HepG2 (cell line): ENCODE measurements around the gene LCLAT1. TPM values are rescaled to one million over a fixed set of nuclear protein-coding genes. Genes with fewer than 3 reads are reported as not detected.

Source experiments
- ATAC-seq: fragments of 200-7000 bp; cut with Tn5 transposase; 3 replicates; pipeline ENCODE4 v1.9.1; 2020; ENCODE audit warnings: mild to moderate bottlenecking, moderate library complexity
- BruUV-seq: library from RNA; stranded (reverse); fragments of 400-500 nt; replicated peaks from 2 replicates; lab custom pipeline; 2021; lab: Mats Ljungman, UMichigan
- CTCF ChIA-PET: fragments of 300-600 bp; formaldehyde crosslinking; extraction: SDS; loops from one replicate; lab custom pipeline; 2021; ENCODE audit warnings: low total read pairs, inconsistent platforms, low intra/inter-chr PET ratio; lab: Yijun Ruan, JAX
- POLR2A ChIA-PET: fragments of 350-600 bp; sonication (Branson Sonifier 250); formaldehyde crosslinking; loops from one replicate; lab custom pipeline; 2020; ENCODE audit warnings: antibody characterized with exemption, inconsistent platforms; lab: Yijun Ruan, JAX
- DNase-seq: peaks from one replicate; pipeline ENCODE4 v3.0.0-alpha.2; 2015; ENCODE audit warnings: low spot score
- FAIRE-seq: peaks from 3 replicates; lab custom pipeline; 2011; peaks lifted over from hg19 to GRCh38; lab: Jason Lieb, UNC
- H2AFZ ChIP-seq: one replicate; pipeline ENCODE4 v1.6.1; 2011; ENCODE audit warnings: low read length, inconsistent platforms
- H3K27ac ChIP-seq: fragments of 300-600 bp; 3 replicates; pipeline ENCODE4 v1.8.0; 2011; ENCODE audit warnings: mixed run types, mild to moderate bottlenecking, mixed read lengths, low read length, inconsistent platforms; ENCODE audit not compliant: insufficient read depth; ENCODE audit errors: extremely low read length
- H3K27me3 ChIP-seq, 2 experiments: fragments of 200-600 bp in 1 of 2; 2 replicates in 1 of 2; 3 replicates in 1 of 2; pipeline versions ENCODE4 v1.6.0 to v1.8.0; 2011; ENCODE audit warnings: low read length in 2 of 2, mild to moderate bottlenecking in 2 of 2, moderate library complexity in 2 of 2, inconsistent platforms in 1 of 2; ENCODE audit not compliant: insufficient read depth in 2 of 2, control insufficient read depth in 1 of 2
- H3K36me3 ChIP-seq, 2 experiments: fragments of 200-600 bp in 1 of 2; replicated peaks in 1 of 2; 2 replicates in 1 of 2; 3 replicates in 1 of 2; pipeline versions ENCODE4 v1.5.1 to v1.8.0; 2011; ENCODE audit warnings: low read length in 2 of 2, inconsistent platforms in 1 of 2; ENCODE audit not compliant: insufficient read depth in 2 of 2, control insufficient read depth in 1 of 2
- H3K4me1 ChIP-seq: 2 replicates; pipeline ENCODE4 v1.5.1; 2012; ENCODE audit warnings: low read length, inconsistent platforms; ENCODE audit not compliant: insufficient read depth
- H3K4me2 ChIP-seq: 2 replicates; pipeline ENCODE4 v1.6.0; 2011; ENCODE audit warnings: low read depth, low read length, inconsistent platforms
- H3K4me3 ChIP-seq, 3 experiments: fragments of 200-600 bp in 1 of 3; sonication (generic), shearing (Covaris generic) in 1 of 3; replicated peaks in 1 of 3; 2 replicates each; pipeline ENCODE4 v1.5.1; 2011 to 2016; ENCODE audit warnings: low read length in 3 of 3, inconsistent platforms in 2 of 3, low read depth in 2 of 3, mild to moderate bottlenecking in 2 of 3, control low read depth in 1 of 3, mixed read lengths in 1 of 3; ENCODE audit not compliant: insufficient read depth in 1 of 3
- H3K79me2 ChIP-seq: one replicate; pipeline ENCODE4 v1.6.1; 2011; ENCODE audit warnings: low read length, inconsistent platforms; ENCODE audit not compliant: insufficient read depth
- H3K9ac ChIP-seq: 2 replicates; pipeline ENCODE4 v1.6.0; 2011; ENCODE audit warnings: mild to moderate bottlenecking, low read depth, low read length, inconsistent platforms; ENCODE audit not compliant: insufficient read depth
- H3K9me3 ChIP-seq: 2 replicates; pipeline ENCODE4 v1.5.1; 2012; ENCODE audit warnings: mild to moderate bottlenecking, low read length
- H4K20me1 ChIP-seq: 2 replicates; pipeline ENCODE4 v1.6.0; 2011; ENCODE audit warnings: inconsistent platforms, mild to moderate bottlenecking, low read length, moderate library complexity; ENCODE audit not compliant: insufficient read depth
- DR1 ChIP-seq: sonication (generic); formaldehyde crosslinking; IDR thresholded peaks from 2 replicates; pipeline ENCODE4 v1.8.0; 2021; ENCODE audit warnings: mild to moderate bottlenecking, missing genetic modification reagents, inconsistent platforms
- HHEX ChIP-seq: IDR thresholded peaks from 2 replicates; pipeline ENCODE4 v1.6.1; 2016; ENCODE audit warnings: control low read depth
- MTF2 ChIP-seq: sonication (generic); formaldehyde crosslinking; IDR thresholded peaks from 2 replicates; pipeline ENCODE4 v1.5.0; 2020; ENCODE audit warnings: missing genetic modification reagents, borderline replicate concordance
- NKX3-1 ChIP-seq: sonication (generic); formaldehyde crosslinking; IDR thresholded peaks from 2 replicates; pipeline ENCODE4 v1.5.0; 2020; ENCODE audit warnings: missing genetic modification reagents
- PHF5A ChIP-seq: IDR thresholded peaks from one replicate; pipeline ENCODE4 v1.6.1; 2018; ENCODE audit warnings: low read depth, missing genetic modification reagents; ENCODE audit not compliant: unreplicated experiment
- SIN3B ChIP-seq: fragments of 150-350 bp; IDR thresholded peaks from 2 replicates; pipeline ENCODE4 v1.6.1; 2014; ENCODE audit warnings: low read length
- ZBTB40 ChIP-seq, 2 experiments: fragments of 450-650 bp in 1 of 2; sonication (generic) in 1 of 2; formaldehyde crosslinking in 1 of 2; IDR thresholded peaks; 2 replicates each; pipeline versions ENCODE4 v1.6.1 to v1.8.0; 2016 to 2022; ENCODE audit warnings: antibody characterized with exemption in 1 of 2, mild to moderate bottlenecking in 1 of 2, missing genetic modification reagents in 1 of 2
- ZBTB7A ChIP-seq: sonication (generic); formaldehyde crosslinking; IDR thresholded peaks from 2 replicates; pipeline ENCODE4 v1.8.0; 2022; ENCODE audit warnings: mild to moderate bottlenecking, missing genetic modification reagents
- ZNF225 ChIP-seq: sonication (generic); formaldehyde crosslinking; IDR thresholded peaks from 2 replicates; pipeline ENCODE4 v1.4.0; 2020; ENCODE audit warnings: mild to moderate bottlenecking, missing genetic modification reagents
- ZNF24 ChIP-seq: fragments of 450-650 bp; IDR thresholded peaks from 2 replicates; pipeline ENCODE4 v1.6.1; 2017; ENCODE audit warnings: antibody characterized with exemption, mild to moderate bottlenecking
- ZNF335 ChIP-seq: sonication (generic); formaldehyde crosslinking; IDR thresholded peaks from 2 replicates; pipeline ENCODE4 v1.4.0; 2020; ENCODE audit warnings: missing genetic modification reagents
- ZNF383 ChIP-seq: sonication (generic); formaldehyde crosslinking; IDR thresholded peaks from 2 replicates; pipeline ENCODE4 v1.4.0; 2020; ENCODE audit warnings: missing genetic modification reagents, mild to moderate bottlenecking, borderline replicate concordance
- ZNF652 ChIP-seq: IDR thresholded peaks from 2 replicates; pipeline ENCODE4 v1.6.1; 2016; ENCODE audit warnings: low read depth, borderline replicate concordance
- WGBS: methylation state at CpG from one replicate; pipeline ENCODE4 v1.1.6; 2017; ENCODE audit warnings: low lambda C conversion rate; 5-methylcytosine and 5-hydroxymethylcytosine counted together
- in situ Hi-C: cut with HindIII; loops from 2 replicates; pipeline ENCODE4 v1.10.0; 2017; ENCODE audit warnings: low pct_unique_long_range_greater_than_20kb; ENCODE audit not compliant: extremely low pct_ligation_motif_present
- intact Hi-C: fragments of 100-400 bp; cut with micrococcal nuclease; formaldehyde crosslinking; loops from one replicate; pipeline ENCODE4 v1.10.0; 2022; ENCODE audit not compliant: unreplicated experiment
- polyA plus RNA-seq, 8 experiments: library from polyadenylated mRNA; depleted of rRNA in 3 of 8; stranded (reverse) in 7 of 8; unstranded in 1 of 8; fragments of >200 nt; fragmentation: Illumina TruSeq in 4 of 8; extraction: Trizol in 4 of 8; gene quantifications; 2 replicates each; pipeline versions ENCODE4 v1.2.1 to v1.2.3, GENCODE V29; 2011 to 2016; ENCODE audit warnings: low read depth in 4 of 8, missing spikeins in 1 of 8, mixed read lengths in 1 of 8; ENCODE audit not compliant: insufficient read depth in 1 of 8
- total RNA-seq, 5 experiments: library from RNA; depleted of rRNA; stranded (reverse); fragments of >200 nt; fragmentation: Illumina TruSeq; extraction: Trizol; gene quantifications; 2 replicates each; pipeline ENCODE4 v1.2.3, GENCODE V29; 2016; ENCODE audit warnings: low read depth in 1 of 5

Gene LCLAT1
- total and polyA plus RNA-seq, 2 of the 13 experiments (the other 11 are each of a cell fraction or from before 2014, with no cell fraction given): 18.0 to 28.0 TPM

GRCh38 chr2:30421604-30422443 lies 25.2 kb upstream of the LCLAT1 start:
- no peak for FAIRE-seq
- Histone ChIP-seq H3K27me3 (no peaks in the 10 kb centered on the region; a peak in 2 of 5 replicates), H3K4me1 (no peaks in the 10 kb centered on the region; the same call in 1 of the 2 replicates), H2AFZ (no peak overlapping the region), H3K4me3 (no peak overlapping the region), H3K4me2 (no peak overlapping the region), H4K20me1 (no peaks in the 10 kb centered on the region), H3K79me2 (no peaks in the 10 kb centered on the region), H3K36me3 (no peaks in the 10 kb centered on the region), H3K9ac (no peak overlapping the region), H3K9me3 (no peaks in the 10 kb centered on the region), H3K27ac (no peak overlapping the region)
- no peak for TF ChIP-seq ZNF383
- TF ChIP-seq ZNF24: no peak
- TF ChIP-seq ZNF652 (CRISPR knock-in tag): no peak
- no peak for TF ChIP-seq SIN3B
- TF ChIP-seq PHF5A (CRISPR knock-in tag): no peak
- TF ChIP-seq ZNF225 (CRISPR knock-in tag): no peak
- no peak for TF ChIP-seq ZBTB7A (CRISPR knock-in tag)
- TF ChIP-seq HHEX (CRISPR knock-in tag): no peak
- TF ChIP-seq MTF2 (CRISPR knock-in tag): no peak
- TF ChIP-seq ZBTB40 (IDR thresholded peaks at IDR 0.05): no peak
- no peak for TF ChIP-seq ZBTB40 (CRISPR knock-in tag; IDR thresholded peaks at IDR 0.05)
- no peak for TF ChIP-seq ZNF335 (CRISPR knock-in tag)
- no peak for TF ChIP-seq DR1 (CRISPR knock-in tag)
- TF ChIP-seq NKX3-1: no peak
- intact Hi-C loops: no loop called here
- no TSS peak for BruUV-seq
- 40% methylated on average over 11 of the region's 11 CpGs for WGBS
- POLR2A ChIA-PET: no interaction called here
- CTCF ChIA-PET: no interaction called here
- ATAC-seq: peak; percentile 54
- in situ Hi-C loops: no loop called here
- DNase-seq: no peak
